SU-DHL-6 (cell line): Measurements from ENCODE around the gene MAMDC4.

Experiments used
- H2AFZ ChIP-seq: fragments of 200-600 bp; sonication (generic); 2 replicates; pipeline ENCODE4 v1.6.1; 2014; ENCODE audit warnings: low read depth, mild to moderate bottlenecking, moderate library complexity, mixed read lengths, antibody characterized with exemption, low read length; ENCODE audit not compliant: severe bottlenecking
- H3F3A ChIP-seq: fragments of 200-600 bp; shearing (Covaris generic); 2 replicates; pipeline ENCODE4 v1.6.0; 2016; ENCODE audit warnings: antibody characterized with exemption, mild to moderate bottlenecking; ENCODE audit not compliant: insufficient read depth
- H3K27ac ChIP-seq: fragments of 200-600 bp; sonication (generic); 2 replicates; pipeline ENCODE4 v1.5.1; 2016; ENCODE audit warnings: low read depth, mild to moderate bottlenecking, low read length, moderate library complexity, mixed read lengths
- H3K27me3 ChIP-seq: fragments of 200-600 bp; sonication (generic), shearing (Covaris generic); 2 replicates; pipeline ENCODE4 v1.6.0; 2014; ENCODE audit warnings: mild to moderate bottlenecking, low read length
- H3K36me3 ChIP-seq: fragments of 200-600 bp; sonication (generic); 2 replicates; pipeline ENCODE4 v1.6.1; 2014; ENCODE audit warnings: mild to moderate bottlenecking, low read length, mixed read lengths
- H3K4me2 ChIP-seq: fragments of 300-600, 200-600 bp; shearing (Covaris generic), sonication (generic); 2 replicates; pipeline ENCODE4 v1.6.0; 2014; ENCODE audit warnings: low read length, low read depth, mild to moderate bottlenecking; ENCODE audit not compliant: poor library complexity, severe bottlenecking
- H3K4me3 ChIP-seq: fragments of 200-600 bp; sonication (generic); 2 replicates; pipeline ENCODE4 v1.5.1; 2014; ENCODE audit warnings: antibody characterized with exemption, low read length, mild to moderate bottlenecking, mixed read lengths; ENCODE audit not compliant: insufficient read depth, poor library complexity, severe bottlenecking
- H3K79me2 ChIP-seq: fragments of 200-600 bp; sonication (generic); 2 replicates; pipeline ENCODE4 v1.6.1; 2014; ENCODE audit warnings: mild to moderate bottlenecking, low read length, moderate library complexity; ENCODE audit not compliant: insufficient read depth
- H3K9ac ChIP-seq: fragments of 200-600 bp; sonication (generic); 2 replicates; pipeline ENCODE4 v1.7.0; 2014; ENCODE audit warnings: mild to moderate bottlenecking, low read length
- H3K9me2 ChIP-seq: fragments of 200-600 bp; sonication (generic); replicated peaks from 2 replicates; pipeline ENCODE4 v1.6.1; 2014; ENCODE audit warnings: low read length; ENCODE audit not compliant: insufficient read depth
- H3K9me3 ChIP-seq: fragments of 200-600 bp; sonication (generic); 2 replicates; pipeline ENCODE4 v1.6.1; 2014; ENCODE audit warnings: low read length, mixed read lengths; ENCODE audit not compliant: insufficient read depth
- H4K20me1 ChIP-seq: fragments of 200-600 bp; sonication (generic); 2 replicates; pipeline ENCODE4 v1.6.1; 2014; ENCODE audit warnings: low read depth, mild to moderate bottlenecking, antibody characterized with exemption, low read length, moderate library complexity, mixed read lengths
- EZH2phosphoT487 ChIP-seq: fragments of 200-600 bp; sonication (generic), shearing (Covaris generic); conservative IDR thresholded peaks from 2 replicates; pipeline ENCODE4 v1.6.1; 2018; ENCODE audit warnings: mild to moderate bottlenecking, antibody characterized with exemption, low read length, moderate library complexity, mixed read lengths
- TF ChIP-seq, protein P1 (sequence below): fragments of 200-600 bp; sonication (generic); IDR thresholded peaks from one replicate; pipeline ENCODE4 v1.5.1; 2017; ENCODE audit warnings: antibody characterized with exemption, mild to moderate bottlenecking, low read length, moderate library complexity; ENCODE audit not compliant: insufficient read depth, poor library complexity, severe bottlenecking

The MAMDC4 gene

DNA sequence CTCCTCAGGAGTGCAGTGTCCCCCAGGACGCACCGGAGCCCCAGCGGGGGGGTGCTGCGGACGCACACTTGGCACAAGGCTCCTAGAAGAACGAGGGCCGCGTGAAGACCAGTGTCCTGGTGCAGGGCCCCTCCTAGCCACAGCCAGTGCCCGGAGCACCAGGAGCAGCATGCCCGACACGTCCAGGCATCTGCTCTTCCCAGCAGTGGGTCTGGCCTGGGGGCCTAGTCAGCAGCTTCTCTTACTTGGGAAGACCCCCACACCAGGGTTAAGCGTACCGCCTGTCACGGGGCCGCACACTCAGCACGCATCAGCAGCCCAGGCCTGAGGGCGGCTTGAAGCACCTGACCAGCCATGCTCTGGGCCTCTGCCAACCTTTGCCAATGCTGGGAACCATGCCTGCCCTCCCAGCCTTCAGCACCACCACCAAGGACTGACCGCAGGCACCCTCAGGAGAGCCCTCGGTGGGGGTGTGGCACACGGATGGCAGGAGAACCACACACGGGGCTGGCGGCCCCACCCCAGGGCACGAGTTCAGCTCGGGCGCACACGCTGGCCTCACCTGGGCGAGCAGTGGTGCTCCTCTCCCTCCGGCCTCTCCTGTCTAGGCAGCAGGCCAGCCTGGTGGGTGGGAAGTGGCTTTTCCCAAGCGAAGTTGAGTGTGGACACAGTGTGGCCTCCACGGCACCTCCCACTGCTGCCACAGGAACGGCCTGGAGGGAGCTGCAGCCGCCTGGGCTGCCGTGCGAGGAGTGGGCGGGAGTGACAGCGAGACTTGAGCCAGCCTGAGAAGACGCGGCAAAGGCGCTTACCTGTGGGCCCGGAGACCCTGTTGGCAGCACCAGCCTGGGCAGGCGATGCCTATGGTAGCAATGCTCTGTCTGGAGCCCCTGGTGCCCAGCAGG is 21.9 kb upstream of the MAMDC4 start:
- H3K9ac ChIP-seq: no peak overlapping the region
- no peak overlapping the region for H3K4me2 ChIP-seq
- H3F3A ChIP-seq: no peaks in the 10 kb centered on the region
- H2AFZ ChIP-seq: no peak overlapping the region
- no peaks in the 10 kb centered on the region for H3K9me3 ChIP-seq
- H3K9me2 ChIP-seq: no peaks in the 10 kb centered on the region
- TF ChIP-seq, protein P1, sequence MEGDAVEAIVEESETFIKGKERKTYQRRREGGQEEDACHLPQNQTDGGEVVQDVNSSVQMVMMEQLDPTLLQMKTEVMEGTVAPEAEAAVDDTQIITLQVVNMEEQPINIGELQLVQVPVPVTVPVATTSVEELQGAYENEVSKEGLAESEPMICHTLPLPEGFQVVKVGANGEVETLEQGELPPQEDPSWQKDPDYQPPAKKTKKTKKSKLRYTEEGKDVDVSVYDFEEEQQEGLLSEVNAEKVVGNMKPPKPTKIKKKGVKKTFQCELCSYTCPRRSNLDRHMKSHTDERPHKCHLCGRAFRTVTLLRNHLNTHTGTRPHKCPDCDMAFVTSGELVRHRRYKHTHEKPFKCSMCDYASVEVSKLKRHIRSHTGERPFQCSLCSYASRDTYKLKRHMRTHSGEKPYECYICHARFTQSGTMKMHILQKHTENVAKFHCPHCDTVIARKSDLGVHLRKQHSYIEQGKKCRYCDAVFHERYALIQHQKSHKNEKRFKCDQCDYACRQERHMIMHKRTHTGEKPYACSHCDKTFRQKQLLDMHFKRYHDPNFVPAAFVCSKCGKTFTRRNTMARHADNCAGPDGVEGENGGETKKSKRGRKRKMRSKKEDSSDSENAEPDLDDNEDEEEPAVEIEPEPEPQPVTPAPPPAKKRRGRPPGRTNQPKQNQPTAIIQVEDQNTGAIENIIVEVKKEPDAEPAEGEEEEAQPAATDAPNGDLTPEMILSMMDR: no peak
- no peak for TF ChIP-seq EZH2phosphoT487
- H3K4me3 ChIP-seq: no peak overlapping the region
- H4K20me1 ChIP-seq: no peaks in the 10 kb centered on the region
- H3K27me3 ChIP-seq: no peaks in the 10 kb centered on the region
- no peaks in the 10 kb centered on the region for H3K79me2 ChIP-seq
- no peak overlapping the region for H3K27ac ChIP-seq
- H3K36me3 ChIP-seq: no peaks in the 10 kb centered on the region

DNA sequence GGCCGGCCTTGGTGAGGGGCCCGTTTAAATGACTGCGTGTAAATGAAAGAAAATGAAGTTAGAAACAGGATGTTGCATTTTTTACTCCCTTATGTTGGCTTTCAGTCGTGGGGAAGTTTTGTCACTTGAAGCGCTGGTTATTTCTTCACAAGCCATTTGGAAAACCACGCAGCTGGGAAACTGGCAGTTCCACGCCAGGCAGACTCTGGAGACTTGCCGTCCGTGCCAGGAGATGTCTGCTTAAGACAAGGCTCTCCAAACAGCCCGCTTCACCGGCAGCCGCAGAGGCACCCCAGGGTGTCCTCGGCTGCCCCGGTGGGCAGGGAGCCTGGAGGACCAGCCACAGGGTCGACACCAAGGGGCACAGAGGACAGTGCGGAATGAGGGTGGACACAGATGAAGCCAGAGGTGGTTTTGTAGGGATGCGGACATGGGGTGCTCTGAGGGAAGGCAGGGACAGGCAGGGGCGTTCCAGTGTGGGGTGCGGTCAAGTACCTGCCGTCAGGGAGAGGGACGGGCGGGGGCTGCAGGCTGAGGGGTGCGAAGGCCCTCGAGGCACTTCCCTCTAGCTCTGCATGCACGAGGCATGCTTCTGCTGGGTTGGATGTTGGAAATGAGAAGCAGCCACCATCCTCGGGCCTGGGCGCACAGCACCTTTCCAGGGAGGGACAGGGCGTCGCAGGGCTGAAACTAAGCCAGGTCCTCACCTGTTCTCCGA is 21.0 kb upstream of the MAMDC4 start:
- Histone ChIP-seq H3K9ac (no peak overlapping the region), H3K9me3 (no peaks in the 10 kb centered on the region), H3K9me2 (no peaks in the 10 kb centered on the region), H3K4me3 (no peak overlapping the region), H3K79me2 (no peaks in the 10 kb centered on the region), H3K27ac (no peak overlapping the region), H4K20me1 (no peaks in the 10 kb centered on the region), H3K27me3 (no peaks in the 10 kb centered on the region), H3F3A (no peaks in the 10 kb centered on the region), H3K4me2 (no peak overlapping the region), H3K36me3 (no peaks in the 10 kb centered on the region), H2AFZ (no peak overlapping the region)
- no peak for TF ChIP-seq EZH2phosphoT487
- TF ChIP-seq, protein P1: no peak

- no peak overlapping the region for H3K4me2 ChIP-seq
- no peaks in the 10 kb centered on the region for H3K9me2 ChIP-seq
- no peaks in the 10 kb centered on the region for H3F3A ChIP-seq
- no peaks in the 10 kb centered on the region for H3K36me3 ChIP-seq
- no peak overlapping the region for H3K9ac ChIP-seq
- H4K20me1 ChIP-seq: no peaks in the 10 kb centered on the region
- no peaks in the 10 kb centered on the region for H3K79me2 ChIP-seq
- H2AFZ ChIP-seq: no peak overlapping the region
- no peaks in the 10 kb centered on the region for H3K9me3 ChIP-seq
- TF ChIP-seq, protein P1: no peak
- no peak for TF ChIP-seq EZH2phosphoT487
- no peaks in the 10 kb centered on the region for H3K27me3 ChIP-seq
- H3K27ac ChIP-seq: no peak overlapping the region
- H3K4me3 ChIP-seq: no peak overlapping the region
These were observed 20.4 kb upstream of the MAMDC4 start for GRCh38 chr9:136831720-136832104.
